Neural crest cell (in vitro differentiated cells): ENCODE measurements around the gene INO80E. TPM values are rescaled to one million over a fixed set of nuclear protein-coding genes. Genes with fewer than 3 reads are reported as not detected.

Experiments used
- DNase-seq: peaks from one replicate; pipeline ENCODE4 v3.0.0; 2021; ENCODE audit warnings: low read depth, mixed read lengths, low spot score
- H3K27ac Mint-ChIP-seq: one replicate; pipeline ENCODE4 v1.8.0; 2021; ENCODE audit warnings: mild to moderate bottlenecking, mixed read lengths; ENCODE audit not compliant: unreplicated experiment
- H3K27me3 Mint-ChIP-seq: 2 replicates; pipeline ENCODE4 v1.8.0; 2021; ENCODE audit warnings: low read depth, mild to moderate bottlenecking, mixed read lengths
- H3K36me3 Mint-ChIP-seq: 2 replicates; pipeline ENCODE4 v1.8.0; 2021; ENCODE audit warnings: low read depth, mild to moderate bottlenecking, mixed read lengths
- H3K4me1 Mint-ChIP-seq: 2 replicates; pipeline ENCODE4 v1.8.0; 2021; ENCODE audit warnings: mixed read lengths
- H3K4me3 Mint-ChIP-seq: one replicate; pipeline ENCODE4 v1.8.0; 2021; ENCODE audit warnings: mild to moderate bottlenecking, mixed read lengths
- H3K9me3 Mint-ChIP-seq: 2 replicates; pipeline ENCODE4 v1.8.0; 2021; ENCODE audit warnings: mixed read lengths
- CTCF ChIP-seq: fragments of 200-600 bp; sonication (generic); conservative IDR thresholded peaks from 2 replicates; pipeline ENCODE4 v1.5.0; 2021; ENCODE audit warnings: antibody characterized with exemption, mild to moderate bottlenecking
- total RNA-seq: library from RNA; stranded (reverse); gene quantifications from 2 replicates; pipeline ENCODE4 v1.2.1, GENCODE V29; 2021

INO80E gene
- total RNA-seq, 1 donor from 2014 or later = 88.6 TPM

- H3K4me3 Mint-ChIP-seq = peak within 1 kb of the TSS; percentile 97
- H3K27ac Mint-ChIP-seq = peak within 1 kb of the TSS; percentile 99
- no peak for TF ChIP-seq CTCF
- peaks cover 33% of the 10 kb centered on the region for H3K4me1 Mint-ChIP-seq
- peaks cover 3% of the 10 kb centered on the region for H3K27me3 Mint-ChIP-seq
- H3K36me3 Mint-ChIP-seq = peaks cover 11% of the 10 kb centered on the region
- H3K9me3 Mint-ChIP-seq = no peaks in the 10 kb centered on the region
- peak; percentile 80 for DNase-seq
Measured at GRCh38 chr16:29995324-29995910, 624 bp upstream of the INO80E start, which contains the start of gene HIRIP3. HIRIP3 (minus strand) TSS chr16:29995617; CDS start chr16:29995605, 12 bp downstream.

- DNase-seq = no peak
- H3K27me3 Mint-ChIP-seq = peaks cover 3% of the 10 kb centered on the region
- H3K27ac Mint-ChIP-seq = peak overlapping the region; percentile 99
- no peak for TF ChIP-seq CTCF
- H3K9me3 Mint-ChIP-seq = no peaks in the 10 kb centered on the region
- peaks cover 33% of the 10 kb centered on the region for H3K4me1 Mint-ChIP-seq
- H3K36me3 Mint-ChIP-seq = peaks cover 11% of the 10 kb centered on the region
- H3K4me3 Mint-ChIP-seq = peak overlapping the region; percentile 97
Measured at GRCh38 chr16:29996766-29997250, 767 bp downstream of the INO80E start.

DNA sequence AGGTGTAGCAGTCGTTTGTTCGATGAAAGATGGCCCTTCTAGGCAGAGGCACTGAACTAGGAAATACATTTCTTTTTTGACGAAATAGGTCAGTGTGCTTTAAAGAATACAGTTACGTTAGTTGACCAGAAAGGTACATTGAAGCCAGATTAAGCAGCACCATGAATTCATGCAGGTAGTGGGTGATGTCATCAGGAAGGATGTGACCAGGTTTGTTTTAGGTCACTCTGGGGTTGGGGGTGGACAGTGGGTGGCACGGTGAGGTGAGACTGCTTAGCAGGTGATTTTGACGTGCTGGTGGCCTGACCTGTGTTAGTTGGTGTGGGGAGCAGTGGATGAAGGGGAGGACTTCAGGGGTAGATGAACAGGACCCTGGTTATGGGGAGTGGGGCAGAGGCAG, 3.6 kb downstream of the INO80E start:
- DNase-seq = no peak
- Mint-ChIP-seq H3K36me3 (peaks cover 9% of the 10 kb centered on the region), H3K4me1 (peaks cover 23% of the 10 kb centered on the region), H3K27ac (peak overlapping the region; percentile 27), H3K4me3 (peak overlapping the region; percentile 97), H3K9me3 (no peaks in the 10 kb centered on the region), H3K27me3 (peaks cover 3% of the 10 kb centered on the region)
- no peak for TF ChIP-seq CTCF

DNA sequence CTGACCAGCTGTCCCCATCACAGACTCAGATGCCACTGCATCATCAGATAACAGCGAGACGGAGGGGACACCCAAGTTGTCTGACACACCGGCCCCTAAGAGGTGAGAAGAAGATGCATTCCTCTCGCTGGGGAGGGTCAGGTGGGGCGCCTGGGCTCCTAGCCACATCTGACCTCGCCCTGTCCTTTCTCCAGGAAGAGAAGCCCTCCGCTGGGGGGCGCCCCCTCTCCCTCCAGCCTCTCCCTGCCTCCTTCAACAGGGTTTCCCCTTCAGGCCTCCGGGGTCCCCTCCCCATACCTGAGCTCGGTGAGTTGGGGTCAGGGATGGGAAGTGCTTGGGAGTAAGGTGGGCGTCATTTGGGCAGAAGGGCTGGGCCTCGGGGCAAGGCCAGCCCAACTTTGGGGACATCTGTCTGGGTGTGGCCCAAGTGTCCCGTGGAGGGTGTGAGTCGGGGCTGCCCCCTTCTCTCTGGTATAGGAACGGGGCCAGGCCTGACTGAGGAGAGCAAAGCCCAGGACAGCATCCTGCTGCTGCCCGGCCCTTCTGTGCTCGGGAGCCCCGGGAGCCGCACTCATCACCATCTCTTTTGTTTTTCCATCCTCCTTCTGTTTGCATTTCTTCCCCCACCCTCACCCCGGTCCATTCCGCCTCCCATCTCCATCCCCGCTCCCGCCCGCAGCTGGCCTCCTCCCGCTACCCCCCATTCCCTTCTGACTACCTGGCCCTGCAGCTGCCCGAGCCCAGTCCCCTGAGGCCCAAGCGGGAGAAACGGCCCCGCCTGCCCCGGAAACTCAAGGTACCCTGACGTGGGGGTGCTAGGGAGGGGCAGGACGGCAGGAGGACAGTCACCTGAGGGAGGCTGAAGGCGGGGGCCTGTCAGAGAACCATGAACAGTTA, 4.9 kb downstream of the INO80E start:
- TF ChIP-seq CTCF = no peak
- peaks cover 9% of the 10 kb centered on the region for H3K36me3 Mint-ChIP-seq
- no peak for DNase-seq
- no peaks in the 10 kb centered on the region for H3K27me3 Mint-ChIP-seq
- no peak overlapping the region for H3K27ac Mint-ChIP-seq
- peaks cover 11% of the 10 kb centered on the region for H3K4me1 Mint-ChIP-seq
- H3K4me3 Mint-ChIP-seq = peak overlapping the region; percentile 64
- no peaks in the 10 kb centered on the region for H3K9me3 Mint-ChIP-seq

DNA sequence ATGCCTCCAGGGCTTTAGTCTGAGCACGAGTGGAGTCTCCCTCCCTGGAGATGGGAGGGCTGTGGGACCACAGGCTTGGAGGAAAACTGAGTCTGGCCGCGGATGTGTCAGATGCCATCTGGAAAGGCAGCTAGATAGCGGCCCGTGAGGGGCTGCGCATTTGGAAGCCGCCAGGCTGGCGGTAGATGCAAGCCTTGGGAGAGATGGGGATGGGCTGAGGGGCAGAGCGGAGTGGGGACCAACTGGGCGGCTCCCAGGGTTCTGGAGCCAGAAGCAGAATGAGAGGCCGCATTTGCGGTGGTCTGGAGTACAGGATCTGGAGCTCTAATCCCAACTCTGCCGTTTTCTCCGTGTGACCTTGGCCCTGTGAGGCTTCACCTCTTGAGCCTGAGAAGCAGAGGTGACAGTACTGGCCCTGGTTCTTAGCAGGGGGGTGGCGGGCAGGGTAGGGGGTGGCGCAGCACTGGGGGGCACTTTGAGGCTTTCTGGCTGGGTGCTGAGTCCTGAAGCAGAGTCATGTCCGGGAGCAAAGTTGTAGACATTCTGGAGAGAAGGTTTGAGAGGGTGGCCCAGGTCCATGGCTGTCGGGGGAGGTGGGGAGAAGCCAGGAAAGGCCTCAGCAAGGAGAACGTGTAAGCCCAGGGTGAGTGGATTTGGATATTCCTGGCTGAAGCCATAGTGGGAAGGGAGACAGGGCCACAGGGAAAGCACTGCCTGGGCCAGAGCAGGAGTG, 6.7 kb downstream of the INO80E start:
- peaks cover 5% of the 10 kb centered on the region for H3K36me3 Mint-ChIP-seq
- no peaks in the 10 kb centered on the region for H3K9me3 Mint-ChIP-seq
- TF ChIP-seq CTCF = no peak
- no peaks in the 10 kb centered on the region for H3K4me1 Mint-ChIP-seq
- peak overlapping the region; percentile 87 for H3K27ac Mint-ChIP-seq
- peak overlapping the region; percentile 74 for H3K4me3 Mint-ChIP-seq
- DNase-seq = no peak
- no peaks in the 10 kb centered on the region for H3K27me3 Mint-ChIP-seq
